ENCODE data around the gene TMEM170B.
A peak's percentile ranks its signal among the peaks of the same experiment; 100 is the strongest.

The TMEM170B gene

GRCh38 chr6:11616200-11616611, 78.7 kb downstream of the TMEM170B start:
- no peaks in the 10 kb centered on the region for H3K27me3 ChIP-seq (ENCODE audit: insufficient read depth, low read length)
- H3K79me2 ChIP-seq (ENCODE audit: control insufficient read depth, insufficient read depth, low read length, unreplicated experiment): no peaks in the 10 kb centered on the region
- H3K36me3 ChIP-seq (ENCODE audit: insufficient read depth, low read length): no peaks in the 10 kb centered on the region
- H3K4me3 ChIP-seq (ENCODE audit: low read depth, low read length): no peak overlapping the region
- H3K27ac ChIP-seq (ENCODE audit: low read depth, low read length): peak overlapping the region; percentile 96
- peak overlapping the region; percentile 74 for H2AFZ ChIP-seq (ENCODE audit: low read length, unreplicated experiment)
- H3K4me1 ChIP-seq (ENCODE audit: control insufficient read depth, insufficient read depth, low read length, unreplicated experiment): peaks cover 38% of the 10 kb centered on the region

DNA sequence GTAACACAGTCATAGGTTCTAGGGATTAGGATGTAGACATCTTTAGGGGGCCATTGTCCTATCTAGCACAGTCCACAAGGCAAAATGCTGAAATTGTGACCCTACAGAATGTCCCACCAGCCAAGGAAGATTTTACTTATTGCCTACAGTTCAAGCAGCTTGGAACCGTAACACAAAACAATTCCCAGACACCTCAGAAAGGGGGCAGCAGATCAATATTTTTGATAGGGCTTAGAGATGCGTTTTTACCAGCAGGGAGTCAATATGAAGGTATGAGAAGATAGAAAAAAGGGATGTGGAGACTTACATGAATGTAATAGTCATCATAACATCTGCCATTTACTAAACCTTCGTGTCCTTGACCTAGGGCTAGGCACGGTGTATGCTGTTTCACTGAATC, 81.0 kb downstream of the TMEM170B start:
- H2AFZ ChIP-seq (ENCODE audit: low read length, unreplicated experiment): peak overlapping the region; percentile 30

DNA sequence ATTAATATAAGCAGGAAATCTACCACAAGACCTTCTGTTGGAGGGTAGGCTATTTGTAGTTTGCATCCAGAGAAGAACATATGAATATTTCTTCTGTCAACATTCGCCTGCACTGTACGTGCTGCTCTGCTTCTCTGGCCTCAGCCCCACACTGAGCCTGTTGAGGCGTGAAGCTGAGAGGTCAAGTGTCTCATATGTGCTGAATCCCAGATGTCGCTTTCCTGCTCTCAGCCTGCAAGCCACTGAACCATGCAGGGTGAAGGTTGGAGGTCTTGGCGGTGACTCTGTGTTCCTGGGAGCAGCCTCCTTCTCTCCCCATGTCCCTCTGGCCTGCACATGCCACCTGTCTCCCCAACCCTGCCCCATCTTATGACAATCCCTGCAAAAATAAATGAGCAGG, 83.6 kb downstream of the TMEM170B start:
- Histone ChIP-seq H3K27ac (ENCODE audit: low read depth, low read length) (no peak overlapping the region), H3K4me3 (ENCODE audit: low read depth, low read length) (no peak overlapping the region), H3K4me1 (ENCODE audit: control insufficient read depth, insufficient read depth, low read length, unreplicated experiment) (peaks cover 5% of the 10 kb centered on the region), H2AFZ (ENCODE audit: low read length, unreplicated experiment) (no peak overlapping the region), H3K27me3 (ENCODE audit: insufficient read depth, low read length) (no peaks in the 10 kb centered on the region), H3K79me2 (ENCODE audit: control insufficient read depth, insufficient read depth, low read length, unreplicated experiment) (no peaks in the 10 kb centered on the region), H3K36me3 (ENCODE audit: insufficient read depth, low read length) (no peaks in the 10 kb centered on the region)

More for the DNA sequence above, 81.0 kb downstream of the TMEM170B start:
- Histone ChIP-seq H3K36me3 (ENCODE audit: insufficient read depth, low read length) (no peaks in the 10 kb centered on the region), H3K27me3 (ENCODE audit: insufficient read depth, low read length) (no peaks in the 10 kb centered on the region), H3K4me1 (ENCODE audit: control insufficient read depth, insufficient read depth, low read length, unreplicated experiment) (peaks cover 31% of the 10 kb centered on the region), H3K27ac (ENCODE audit: low read depth, low read length) (no peak overlapping the region), H3K4me3 (ENCODE audit: low read depth, low read length) (no peak overlapping the region), H3K79me2 (ENCODE audit: control insufficient read depth, insufficient read depth, low read length, unreplicated experiment) (no peaks in the 10 kb centered on the region)

DNA sequence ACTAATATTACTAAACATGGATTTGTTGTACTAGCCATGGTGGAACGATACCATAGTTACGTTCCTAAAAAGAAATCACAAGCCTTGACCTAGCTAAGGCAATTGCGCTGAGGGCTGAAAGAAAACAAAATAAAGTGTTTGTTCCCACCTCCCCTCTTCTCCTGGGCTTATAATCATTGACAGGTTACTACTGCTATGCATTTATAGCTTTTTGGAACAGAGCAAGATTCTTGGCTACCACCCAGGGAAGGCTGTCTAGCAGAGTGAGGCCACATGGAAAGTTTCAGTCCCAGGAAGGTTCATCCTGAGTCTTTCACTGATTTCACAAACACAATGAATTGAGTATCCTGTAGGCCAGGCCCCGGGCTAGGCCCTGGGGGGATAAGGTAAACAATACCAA, 84.6 kb downstream of the TMEM170B start:
- H3K4me3 ChIP-seq (ENCODE audit: low read depth, low read length): no peak overlapping the region
- no peak overlapping the region for H3K27ac ChIP-seq (ENCODE audit: low read depth, low read length)
- H2AFZ ChIP-seq (ENCODE audit: low read length, unreplicated experiment): no peak overlapping the region
- no peaks in the 10 kb centered on the region for H3K36me3 ChIP-seq (ENCODE audit: insufficient read depth, low read length)
- H3K4me1 ChIP-seq (ENCODE audit: control insufficient read depth, insufficient read depth, low read length, unreplicated experiment): no peaks in the 10 kb centered on the region
- H3K27me3 ChIP-seq (ENCODE audit: insufficient read depth, low read length): no peaks in the 10 kb centered on the region
- H3K79me2 ChIP-seq (ENCODE audit: control insufficient read depth, insufficient read depth, low read length, unreplicated experiment): no peaks in the 10 kb centered on the region

- Histone ChIP-seq H3K4me3 (ENCODE audit: low read depth, low read length) (no peak overlapping the region), H3K4me1 (ENCODE audit: control insufficient read depth, insufficient read depth, low read length, unreplicated experiment) (no peaks in the 10 kb centered on the region), H3K27ac (ENCODE audit: low read depth, low read length) (no peak overlapping the region), H3K36me3 (ENCODE audit: insufficient read depth, low read length) (no peaks in the 10 kb centered on the region), H3K79me2 (ENCODE audit: control insufficient read depth, insufficient read depth, low read length, unreplicated experiment) (no peaks in the 10 kb centered on the region), H3K27me3 (ENCODE audit: insufficient read depth, low read length) (no peaks in the 10 kb centered on the region), H2AFZ (ENCODE audit: low read length, unreplicated experiment) (no peak overlapping the region)
Measured at GRCh38 chr6:11623272-11623671, 85.7 kb downstream of the TMEM170B start.

GRCh38 chr6:11625302-11625701, 87.8 kb downstream of the TMEM170B start:
- Histone ChIP-seq H3K27me3 (ENCODE audit: insufficient read depth, low read length) (no peaks in the 10 kb centered on the region), H3K4me3 (ENCODE audit: low read depth, low read length) (no peak overlapping the region), H3K79me2 (ENCODE audit: control insufficient read depth, insufficient read depth, low read length, unreplicated experiment) (no peaks in the 10 kb centered on the region), H3K4me1 (ENCODE audit: control insufficient read depth, insufficient read depth, low read length, unreplicated experiment) (no peaks in the 10 kb centered on the region), H2AFZ (ENCODE audit: low read length, unreplicated experiment) (no peak overlapping the region), H3K36me3 (ENCODE audit: insufficient read depth, low read length) (no peaks in the 10 kb centered on the region), H3K27ac (ENCODE audit: low read depth, low read length) (no peak overlapping the region)

- Histone ChIP-seq H2AFZ (ENCODE audit: low read length, unreplicated experiment) (no peak overlapping the region), H3K79me2 (ENCODE audit: control insufficient read depth, insufficient read depth, low read length, unreplicated experiment) (no peaks in the 10 kb centered on the region), H3K36me3 (ENCODE audit: insufficient read depth, low read length) (no peaks in the 10 kb centered on the region), H3K4me3 (ENCODE audit: low read depth, low read length) (no peak overlapping the region), H3K27me3 (ENCODE audit: insufficient read depth, low read length) (no peaks in the 10 kb centered on the region), H3K27ac (ENCODE audit: low read depth, low read length) (no peak overlapping the region), H3K4me1 (ENCODE audit: control insufficient read depth, insufficient read depth, low read length, unreplicated experiment) (no peaks in the 10 kb centered on the region)
Measured at GRCh38 chr6:11626356-11626755, 88.8 kb downstream of the TMEM170B start.

GRCh38 chr6:11628562-11628961, 91.0 kb downstream of the TMEM170B start:
- Histone ChIP-seq H3K27ac (ENCODE audit: low read depth, low read length) (no peak overlapping the region), H3K4me1 (ENCODE audit: control insufficient read depth, insufficient read depth, low read length, unreplicated experiment) (no peaks in the 10 kb centered on the region), H2AFZ (ENCODE audit: low read length, unreplicated experiment) (no peak overlapping the region)

GRCh38 chr6:11631008-11631407, 93.5 kb downstream of the TMEM170B start:
- H2AFZ ChIP-seq (ENCODE audit: low read length, unreplicated experiment): no peak overlapping the region
- H3K36me3 ChIP-seq (ENCODE audit: insufficient read depth, low read length): no peaks in the 10 kb centered on the region
- no peaks in the 10 kb centered on the region for H3K27me3 ChIP-seq (ENCODE audit: insufficient read depth, low read length)
- no peak overlapping the region for H3K4me3 ChIP-seq (ENCODE audit: low read depth, low read length)
- H3K27ac ChIP-seq (ENCODE audit: low read depth, low read length): no peak overlapping the region
- no peaks in the 10 kb centered on the region for H3K79me2 ChIP-seq (ENCODE audit: control insufficient read depth, insufficient read depth, low read length, unreplicated experiment)
- H3K4me1 ChIP-seq (ENCODE audit: control insufficient read depth, insufficient read depth, low read length, unreplicated experiment): no peaks in the 10 kb centered on the region

More at GRCh38 chr6:11628562-11628961, 91.0 kb downstream of the TMEM170B start:
- no peaks in the 10 kb centered on the region for H3K27me3 ChIP-seq (ENCODE audit: insufficient read depth, low read length)
- no peak overlapping the region for H3K4me3 ChIP-seq (ENCODE audit: low read depth, low read length)
- H3K79me2 ChIP-seq (ENCODE audit: control insufficient read depth, insufficient read depth, low read length, unreplicated experiment): no peaks in the 10 kb centered on the region
- no peaks in the 10 kb centered on the region for H3K36me3 ChIP-seq (ENCODE audit: insufficient read depth, low read length)

- Histone ChIP-seq H3K27me3 (ENCODE audit: insufficient read depth, low read length) (no peaks in the 10 kb centered on the region), H3K4me1 (ENCODE audit: control insufficient read depth, insufficient read depth, low read length, unreplicated experiment) (no peaks in the 10 kb centered on the region), H3K36me3 (ENCODE audit: insufficient read depth, low read length) (no peaks in the 10 kb centered on the region), H2AFZ (ENCODE audit: low read length, unreplicated experiment) (no peak overlapping the region), H3K27ac (ENCODE audit: low read depth, low read length) (no peak overlapping the region), H3K79me2 (ENCODE audit: control insufficient read depth, insufficient read depth, low read length, unreplicated experiment) (no peaks in the 10 kb centered on the region), H3K4me3 (ENCODE audit: low read depth, low read length) (no peak overlapping the region)
Measured at GRCh38 chr6:11631539-11631938, 94.0 kb downstream of the TMEM170B start.

DNA sequence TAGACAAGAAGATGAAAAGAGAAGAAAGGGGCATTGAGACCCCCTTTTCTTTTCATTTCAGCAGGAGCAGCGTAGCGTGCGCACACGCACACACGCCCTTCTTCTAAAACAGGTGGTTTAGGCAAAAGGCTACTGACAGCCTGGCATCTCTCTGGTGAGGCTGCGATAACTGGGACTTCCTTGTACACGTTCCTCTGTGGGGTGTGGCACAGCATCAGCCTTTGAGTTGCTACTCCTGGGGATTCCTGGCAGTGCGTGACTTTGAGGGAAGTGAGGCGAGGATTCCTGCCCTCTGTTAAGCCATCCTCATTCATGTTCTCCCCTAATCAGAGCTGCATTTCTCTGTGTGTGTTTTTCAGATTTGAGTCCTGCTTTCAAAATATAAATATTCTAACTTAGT, 94.7 kb downstream of the TMEM170B start:
- no peak overlapping the region for H2AFZ ChIP-seq (ENCODE audit: low read length, unreplicated experiment)

More for the DNA sequence above, 94.7 kb downstream of the TMEM170B start:
- H3K27me3 ChIP-seq (ENCODE audit: insufficient read depth, low read length): no peaks in the 10 kb centered on the region
- no peaks in the 10 kb centered on the region for H3K79me2 ChIP-seq (ENCODE audit: control insufficient read depth, insufficient read depth, low read length, unreplicated experiment)
- H3K27ac ChIP-seq (ENCODE audit: low read depth, low read length): no peak overlapping the region
- H3K4me3 ChIP-seq (ENCODE audit: low read depth, low read length): no peak overlapping the region
- H3K36me3 ChIP-seq (ENCODE audit: insufficient read depth, low read length): no peaks in the 10 kb centered on the region
- no peaks in the 10 kb centered on the region for H3K4me1 ChIP-seq (ENCODE audit: control insufficient read depth, insufficient read depth, low read length, unreplicated experiment)
